BE2C (cell line): ENCODE data around the gene TEC.

Experiments
- DNase-seq: peaks from one replicate; pipeline ENCODE4 v3.0.0-alpha.2; 2020
- H3K27me3 ChIP-seq: fragments of 250-450 bp; sonication (Bioruptor Pico); 2 replicates; pipeline ENCODE4 v1.5.1; 2020; ENCODE audit warnings: mild to moderate bottlenecking
- H3K36me3 ChIP-seq: fragments of 250-450 bp; sonication (Bioruptor Pico); 2 replicates; pipeline ENCODE4 v1.5.1; 2020; ENCODE audit warnings: mild to moderate bottlenecking
- H3K4me1 ChIP-seq: fragments of 250-450 bp; sonication (Bioruptor Pico); 2 replicates; pipeline ENCODE4 v1.5.1; 2020
- H3K4me3 ChIP-seq: 2 replicates; pipeline ENCODE4 v1.5.1; 2011; ENCODE audit warnings: low read depth, low read length
- H3K9me3 ChIP-seq: fragments of 250-450 bp; sonication (Bioruptor Pico); 2 replicates; pipeline ENCODE4 v1.5.1; 2020
- CTCF ChIP-seq: IDR thresholded peaks from 2 replicates; pipeline ENCODE4 v1.5.1; 2012; ENCODE audit warnings: mild to moderate bottlenecking, low read depth, low read length

The TEC gene

GRCh38 chr4:48203819-48204218 lies 65.8 kb downstream of the TEC start:
- H3K27me3 ChIP-seq = peaks cover 5% of the 10 kb centered on the region
- no peaks in the 10 kb centered on the region for H3K36me3 ChIP-seq
- no peaks in the 10 kb centered on the region for H3K4me1 ChIP-seq
- no peaks in the 10 kb centered on the region for H3K9me3 ChIP-seq
- DNase-seq = no peak
- no peak overlapping the region for H3K4me3 ChIP-seq
- TF ChIP-seq CTCF = no peak

GRCh38 chr4:48197643-48198237 lies 71.9 kb downstream of the TEC start:
- H3K4me3 ChIP-seq = no peak overlapping the region
- DNase-seq = no peak
- no peak for TF ChIP-seq CTCF
- no peaks in the 10 kb centered on the region for H3K36me3 ChIP-seq
- peaks cover 5% of the 10 kb centered on the region; the same call in 1 of the 2 replicates for H3K27me3 ChIP-seq
- H3K4me1 ChIP-seq = 0 out of 2 replicates have a peak, but pooled peaks cover 3% of the 10 kb centered on the region
- H3K9me3 ChIP-seq = no peaks in the 10 kb centered on the region

GRCh38 chr4:48196758-48197504 lies 72.7 kb downstream of the TEC start:
- no peak for DNase-seq
- TF ChIP-seq CTCF = no peak
- Histone ChIP-seq H3K4me3 (no peak overlapping the region), H3K36me3 (no peaks in the 10 kb centered on the region), H3K9me3 (no peaks in the 10 kb centered on the region), H3K4me1 (0 out of 2 replicates have a peak, but pooled peaks cover 3% of the 10 kb centered on the region), H3K27me3 (peaks cover 5% of the 10 kb centered on the region; the same call in 1 of the 2 replicates)

- TF ChIP-seq CTCF = no peak
- no peak for DNase-seq
- Histone ChIP-seq H3K9me3 (no peaks in the 10 kb centered on the region), H3K4me3 (no peak overlapping the region), H3K27me3 (no peaks in the 10 kb centered on the region), H3K4me1 (0 out of 2 replicates have a peak, but pooled peaks cover 3% of the 10 kb centered on the region), H3K36me3 (no peaks in the 10 kb centered on the region)
Measured at GRCh38 chr4:48195853-48196252, 73.8 kb downstream of the TEC start.

GRCh38 chr4:48195374-48195773 lies 74.3 kb downstream of the TEC start:
- H3K27me3 ChIP-seq = no peaks in the 10 kb centered on the region
- H3K36me3 ChIP-seq = no peaks in the 10 kb centered on the region
- H3K9me3 ChIP-seq = no peaks in the 10 kb centered on the region
- DNase-seq = no peak
- H3K4me1 ChIP-seq = 0 out of 2 replicates have a peak, but pooled peaks cover 3% of the 10 kb centered on the region
- TF ChIP-seq CTCF = no peak
- H3K4me3 ChIP-seq = no peak overlapping the region

GRCh38 chr4:48194971-48195370 lies 74.7 kb downstream of the TEC start:
- Histone ChIP-seq H3K36me3 (no peaks in the 10 kb centered on the region), H3K9me3 (no peaks in the 10 kb centered on the region), H3K27me3 (no peaks in the 10 kb centered on the region), H3K4me3 (no peak overlapping the region), H3K4me1 (0 out of 2 replicates have a peak, but pooled peaks cover 3% of the 10 kb centered on the region)
- no peak for TF ChIP-seq CTCF
- DNase-seq = no peak
